NT2/D1 (cell line): ENCODE measurements around the gene HSH2D.

Experiments
- DNase-seq: peaks from one replicate; pipeline ENCODE4 v3.0.0-alpha.2; 2011; ENCODE audit warnings: low read depth, low spot score
- H3K27me3 ChIP-seq: 2 replicates; pipeline ENCODE4 v1.6.0; 2011; ENCODE audit warnings: mild to moderate bottlenecking; ENCODE audit not compliant: insufficient read length, insufficient read depth
- H3K36me3 ChIP-seq: 2 replicates; pipeline ENCODE4 v1.6.1; 2011; ENCODE audit warnings: mild to moderate bottlenecking, low read length, mixed read lengths; ENCODE audit not compliant: insufficient read depth, insufficient read length
- H3K4me1 ChIP-seq: 2 replicates; pipeline ENCODE4 v1.5.1; 2011; ENCODE audit not compliant: insufficient read depth, insufficient read length
- H3K4me3 ChIP-seq: 2 replicates; pipeline ENCODE4 v1.5.1; 2011; ENCODE audit warnings: low read depth; ENCODE audit not compliant: insufficient read length
- H3K9ac ChIP-seq: 2 replicates; pipeline ENCODE4 v1.6.0; 2011; ENCODE audit warnings: low read depth; ENCODE audit not compliant: insufficient read length
- H3K9me3 ChIP-seq: 2 replicates; pipeline ENCODE4 v1.5.1; 2011; ENCODE audit warnings: mild to moderate bottlenecking, low read length; ENCODE audit not compliant: insufficient read depth
- SUZ12 ChIP-seq: IDR thresholded peaks from 2 replicates; pipeline ENCODE4 v1.6.1; 2011; ENCODE audit not compliant: insufficient read length, insufficient read depth; ENCODE audit errors: extremely low read depth
- YY1 ChIP-seq: IDR thresholded peaks from 2 replicates; pipeline ENCODE4 v1.6.1; 2011; ENCODE audit not compliant: insufficient read length, insufficient read depth
- ZNF274 ChIP-seq: IDR thresholded peaks from 2 replicates; pipeline ENCODE4 v1.6.1; 2011; ENCODE audit warnings: mild to moderate bottlenecking, low read depth, low read length

Gene HSH2D

DNA sequence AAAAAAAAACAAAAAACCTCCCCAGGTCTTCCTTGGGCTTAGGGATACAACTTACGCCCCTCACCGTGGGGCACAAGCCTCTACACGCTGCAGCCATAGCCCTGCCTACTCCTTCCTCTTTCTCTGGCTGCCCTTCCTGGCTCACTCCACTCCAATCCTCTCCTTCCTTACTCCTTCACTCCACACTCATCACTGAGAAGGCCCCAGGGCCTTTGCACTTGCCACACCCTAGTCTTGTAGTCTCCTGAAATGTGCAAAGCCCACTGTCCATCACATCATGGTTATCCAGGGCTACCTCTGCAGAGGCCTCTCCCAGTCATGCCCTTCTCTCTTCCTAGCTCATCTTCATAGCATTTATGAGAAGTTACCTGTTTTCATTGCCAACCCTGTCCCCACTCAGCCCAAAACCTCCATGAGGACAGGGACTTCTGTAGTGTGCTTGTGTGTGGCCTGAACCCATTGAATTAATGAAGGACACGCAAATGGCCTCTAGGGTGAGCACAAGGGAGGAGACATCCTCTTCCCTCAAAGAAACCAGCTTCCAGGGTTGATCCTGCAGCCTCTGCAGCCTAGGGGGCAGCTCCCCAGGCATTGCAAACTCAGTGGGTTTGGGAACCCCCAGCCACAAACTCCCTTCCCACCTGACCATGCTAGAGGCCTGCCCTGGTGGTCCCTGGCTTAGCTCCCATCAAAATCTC lies 7.9 kb upstream of the HSH2D start:
- no peak for DNase-seq
- no peak overlapping the region for H3K4me3 ChIP-seq
- no peaks in the 10 kb centered on the region for H3K9me3 ChIP-seq
- no peaks in the 10 kb centered on the region for H3K4me1 ChIP-seq
- TF ChIP-seq ZNF274 (no peak), YY1 (no peak), SUZ12 (no peak)
- peaks cover 42% of the 10 kb centered on the region for H3K36me3 ChIP-seq
- H3K9ac ChIP-seq, result no peak overlapping the region
- H3K27me3 ChIP-seq, result no peaks in the 10 kb centered on the region

DNA sequence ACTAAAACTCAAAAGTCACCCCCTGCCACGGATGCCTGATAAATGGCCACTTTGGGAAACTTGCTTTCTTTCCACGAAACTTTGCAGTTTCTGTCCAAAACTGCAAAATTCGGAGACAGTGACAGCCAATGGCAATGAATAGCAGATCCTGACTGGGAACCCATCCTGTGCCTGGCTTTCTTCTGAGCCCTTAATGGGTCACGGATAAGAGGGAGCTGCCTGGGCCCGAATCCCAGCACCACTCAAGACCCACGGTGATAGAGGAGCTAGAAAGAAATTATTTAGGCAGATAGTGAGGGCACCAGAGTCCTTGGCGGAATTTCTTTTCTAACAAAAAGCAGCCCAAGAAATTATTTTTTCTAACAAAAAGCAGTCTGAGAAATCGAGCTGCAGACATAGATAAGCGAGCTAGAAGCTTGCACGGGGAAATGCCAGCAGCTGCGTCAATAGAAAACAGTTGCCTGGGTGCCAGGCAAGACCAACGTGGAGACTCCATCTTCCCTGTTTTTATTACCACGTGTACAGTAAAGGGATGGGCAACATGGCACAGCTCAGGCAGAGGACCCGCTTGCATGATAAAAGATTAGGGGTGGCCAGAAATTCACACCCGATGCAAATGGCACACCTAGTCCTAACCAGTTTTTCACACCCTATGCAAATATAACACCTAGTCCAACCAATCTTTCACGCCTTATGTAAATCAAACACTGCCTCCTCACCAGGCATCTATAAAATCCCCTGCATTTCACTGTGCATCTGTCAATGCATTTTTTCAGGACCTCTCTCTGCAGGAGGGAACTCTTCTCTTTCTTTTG lies 7.1 kb upstream of the HSH2D start:
- peaks cover 34% of the 10 kb centered on the region for H3K36me3 ChIP-seq
- TF ChIP-seq YY1 (no peak), SUZ12 (no peak), ZNF274 (no peak)
- H3K27me3 ChIP-seq, result no peaks in the 10 kb centered on the region
- no peak for DNase-seq
- no peaks in the 10 kb centered on the region for H3K4me1 ChIP-seq
- H3K9me3 ChIP-seq, result no peaks in the 10 kb centered on the region
- no peak overlapping the region for H3K9ac ChIP-seq
- no peak overlapping the region for H3K4me3 ChIP-seq

DNA sequence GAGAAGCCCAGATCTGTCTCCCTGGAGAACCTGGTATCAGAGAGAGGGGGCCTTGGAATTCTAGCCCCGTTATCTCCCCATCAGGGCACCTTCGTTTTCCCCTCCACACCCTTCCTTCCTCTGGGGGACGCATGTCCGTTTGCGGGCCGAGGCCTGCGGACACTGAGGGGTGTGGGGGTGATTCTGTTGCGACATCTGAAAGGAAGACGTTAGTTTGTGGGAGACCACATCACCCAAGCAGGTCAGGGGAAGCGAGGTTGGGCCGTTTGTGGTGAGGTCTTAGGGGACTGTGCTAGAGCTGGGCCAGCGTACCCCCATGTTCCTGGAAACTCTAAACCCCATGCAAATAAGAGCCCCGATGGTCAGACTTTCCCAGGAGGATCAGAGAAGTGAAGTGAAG lies 3.7 kb upstream of the HSH2D start:
- Histone ChIP-seq H3K4me3 (no peak overlapping the region), H3K9ac (no peak overlapping the region), H3K9me3 (no peaks in the 10 kb centered on the region), H3K4me1 (peaks cover 5% of the 10 kb centered on the region), H3K27me3 (no peaks in the 10 kb centered on the region), H3K36me3 (no peaks in the 10 kb centered on the region)
- DNase-seq, result no peak
- no peak for TF ChIP-seq YY1

DNA sequence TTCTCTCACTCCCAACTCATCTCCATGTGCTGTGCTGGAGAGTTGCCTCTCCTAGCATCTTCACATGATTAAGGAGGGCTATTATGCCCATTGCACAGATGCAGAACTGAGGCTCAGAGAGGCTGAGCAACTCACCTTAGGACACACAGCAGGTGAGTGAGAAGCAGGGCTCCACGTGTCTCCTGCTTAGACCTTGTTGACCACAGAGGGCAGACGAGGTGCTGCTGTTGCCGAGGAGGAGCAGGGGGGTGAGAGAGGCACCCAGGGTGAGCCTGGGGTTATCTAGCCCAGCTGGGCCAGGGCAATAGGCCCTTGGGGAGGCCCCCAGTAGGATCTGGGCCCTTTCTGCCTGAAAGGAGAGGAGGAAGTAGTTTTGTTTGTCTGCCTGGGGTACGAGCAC lies 2.4 kb upstream of the HSH2D start:
- TF ChIP-seq SUZ12, result no peak
- TF ChIP-seq YY1, result no peak
- TF ChIP-seq ZNF274, result no peak
- H3K9ac ChIP-seq, result no peak overlapping the region
- peaks cover 5% of the 10 kb centered on the region for H3K4me1 ChIP-seq
- H3K9me3 ChIP-seq, result no peaks in the 10 kb centered on the region
- DNase-seq, result no peak
- no peaks in the 10 kb centered on the region for H3K27me3 ChIP-seq
- no peak overlapping the region for H3K4me3 ChIP-seq
- H3K36me3 ChIP-seq, result no peaks in the 10 kb centered on the region

DNA sequence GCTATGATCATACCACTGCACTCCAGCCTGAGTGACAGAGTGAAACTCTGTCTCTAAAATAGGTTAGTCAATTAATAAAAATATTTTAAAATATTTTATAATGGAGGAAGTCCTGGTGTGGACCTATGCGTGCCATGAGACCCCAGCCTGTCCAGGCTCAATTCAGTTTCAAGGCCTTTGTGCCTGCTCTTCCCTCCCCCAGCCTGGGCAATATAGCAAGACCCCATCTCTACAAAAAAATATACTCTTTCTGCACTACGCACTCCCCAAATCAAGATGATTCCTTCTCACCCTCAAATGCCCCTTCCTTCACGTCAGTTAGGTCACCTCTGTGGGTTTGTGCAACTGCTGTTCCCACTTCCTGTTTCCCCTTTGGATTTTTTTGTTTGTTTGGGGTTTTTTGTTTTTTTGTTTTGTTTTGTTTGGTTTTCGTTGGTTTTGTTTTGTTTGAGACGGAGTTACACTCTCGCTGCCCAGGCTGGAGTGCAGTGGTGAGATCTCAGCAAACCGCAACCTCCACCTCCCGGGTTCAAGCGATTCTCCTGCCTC lies 1.4 kb upstream of the HSH2D start:
- H3K9ac ChIP-seq, result no peak overlapping the region
- no peak for DNase-seq
- H3K4me3 ChIP-seq, result no peak overlapping the region
- H3K9me3 ChIP-seq, result no peaks in the 10 kb centered on the region
- TF ChIP-seq YY1 (no peak), SUZ12 (no peak), ZNF274 (no peak)
- no peaks in the 10 kb centered on the region for H3K27me3 ChIP-seq
- H3K4me1 ChIP-seq, result peaks cover 5% of the 10 kb centered on the region
- no peaks in the 10 kb centered on the region for H3K36me3 ChIP-seq

DNA sequence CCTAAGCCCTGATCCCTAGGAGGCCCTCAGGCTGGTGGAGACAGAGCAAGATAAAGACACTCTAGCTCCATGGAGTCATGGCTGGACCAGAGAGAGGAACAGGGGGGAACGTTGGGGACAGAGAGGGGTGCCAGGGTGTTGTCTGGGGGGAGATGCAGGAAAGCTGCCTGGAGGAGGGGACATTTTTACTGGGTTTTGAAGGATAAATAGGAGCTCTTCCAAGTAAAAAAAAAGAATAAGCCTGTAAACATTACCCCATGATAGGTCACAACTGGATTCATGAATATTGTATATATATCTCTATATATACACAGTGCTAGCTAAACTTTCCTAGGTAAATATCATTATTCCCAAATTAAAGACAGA lies 714 bp downstream of the HSH2D start:
- H3K9me3 ChIP-seq, result no peaks in the 10 kb centered on the region
- H3K4me3 ChIP-seq, result no peak overlapping the region
- H3K4me1 ChIP-seq, result peaks cover 5% of the 10 kb centered on the region
- no peak for TF ChIP-seq ZNF274
- no peak for TF ChIP-seq YY1
- no peak for TF ChIP-seq SUZ12
- H3K9ac ChIP-seq, result no peak overlapping the region
- H3K27me3 ChIP-seq, result no peaks in the 10 kb centered on the region
- DNase-seq, result no peak
- no peaks in the 10 kb centered on the region for H3K36me3 ChIP-seq

DNA sequence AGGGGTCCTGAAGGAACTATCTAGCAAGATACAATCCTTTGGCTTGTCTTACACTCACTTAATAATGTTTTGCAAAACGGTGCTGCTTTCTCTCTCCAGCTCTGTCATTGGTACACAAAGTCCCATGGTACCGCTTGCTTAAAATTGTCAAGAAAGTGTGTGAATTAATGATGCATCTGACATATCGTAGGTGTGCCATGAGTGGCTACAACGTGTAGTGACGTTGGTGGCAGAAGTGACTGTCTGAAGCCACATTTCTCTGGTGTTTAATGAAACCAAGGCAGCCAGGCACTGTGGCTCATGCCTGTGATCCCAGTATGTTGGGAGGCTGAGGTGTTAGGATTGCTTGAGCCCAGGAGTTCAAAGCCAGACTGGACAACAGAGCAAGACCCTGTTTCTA lies 2.6 kb downstream of the HSH2D start:
- Histone ChIP-seq H3K27me3 (no peaks in the 10 kb centered on the region), H3K9ac (no peak overlapping the region), H3K36me3 (no peaks in the 10 kb centered on the region), H3K4me1 (peaks cover 5% of the 10 kb centered on the region), H3K4me3 (no peak overlapping the region), H3K9me3 (no peaks in the 10 kb centered on the region)
- TF ChIP-seq ZNF274, result no peak
- TF ChIP-seq SUZ12, result no peak
- DNase-seq, result no peak
